H9 (cell line): ENCODE measurements around the gene TRMT112. TPM values are rescaled to one million over a fixed set of nuclear protein-coding genes. Genes with fewer than 3 reads are reported as not detected.

Experiments
- DNase-seq: peaks from one replicate; pipeline ENCODE4 v3.0.0-alpha.2; 2017
- H2AFZ ChIP-seq: one replicate; pipeline ENCODE4 v1.6.1; 2013; ENCODE audit warnings: mild to moderate bottlenecking, low read length, control low read depth, moderate library complexity
- H2AK5ac ChIP-seq: 2 replicates; pipeline ENCODE4 v1.6.1; 2013; ENCODE audit warnings: low read length, control low read depth, mixed read lengths; ENCODE audit not compliant: insufficient read length
- H2BK120ac ChIP-seq: one replicate; pipeline ENCODE4 v1.6.1; 2013; ENCODE audit warnings: low read depth, mild to moderate bottlenecking, low read length, control low read depth, inconsistent platforms; ENCODE audit not compliant: poor library complexity, severe bottlenecking
- H2BK12ac ChIP-seq: 2 replicates; pipeline ENCODE4 v1.6.1; 2013; ENCODE audit warnings: low read length, control low read depth, mixed read lengths, low read depth; ENCODE audit not compliant: insufficient read length
- H2BK15ac ChIP-seq: 2 replicates; pipeline ENCODE4 v1.6.1; 2013; ENCODE audit warnings: low read depth, low read length, control low read depth
- H2BK20ac ChIP-seq: one replicate; pipeline ENCODE4 v1.6.1; 2013; ENCODE audit warnings: low read depth, mild to moderate bottlenecking, low read length, control low read depth, inconsistent platforms; ENCODE audit not compliant: poor library complexity, severe bottlenecking
- H2BK5ac ChIP-seq: 2 replicates; pipeline ENCODE4 v1.6.1; 2013; ENCODE audit warnings: low read length, control low read depth, mixed read lengths; ENCODE audit not compliant: insufficient read length
- H3K14ac ChIP-seq: 2 replicates; pipeline ENCODE4 v1.6.1; 2013; ENCODE audit warnings: low read length, control low read depth; ENCODE audit not compliant: insufficient read depth
- H3K18ac ChIP-seq: 2 replicates; pipeline ENCODE4 v1.6.1; 2013; ENCODE audit warnings: low read depth, mild to moderate bottlenecking, mixed read lengths, low read length, control low read depth; ENCODE audit not compliant: insufficient read length
- H3K23ac ChIP-seq: 2 replicates; pipeline ENCODE4 v1.6.1; 2013; ENCODE audit warnings: low read length, control low read depth, mixed read lengths, low read depth; ENCODE audit not compliant: insufficient read length
- H3K23me2 ChIP-seq: 2 replicates; pipeline ENCODE4 v1.6.1; 2013; ENCODE audit warnings: low read depth, mild to moderate bottlenecking, mixed read lengths, low read length, control low read depth; ENCODE audit not compliant: insufficient read length, poor library complexity, severe bottlenecking
- H3K27ac ChIP-seq: 2 replicates; pipeline ENCODE4 v1.5.1; 2013; ENCODE audit warnings: low read length, control low read depth, mixed read lengths, low read depth; ENCODE audit not compliant: insufficient read length
- H3K27me3 ChIP-seq: 2 replicates; pipeline ENCODE4 v1.6.1; 2013; ENCODE audit warnings: low read length, control low read depth, inconsistent platforms; ENCODE audit not compliant: insufficient read depth
- H3K4ac ChIP-seq: 2 replicates; pipeline ENCODE4 v1.6.1; 2013; ENCODE audit warnings: low read depth, mild to moderate bottlenecking, control low read depth, inconsistent platforms, low read length, moderate library complexity
- H3K4me1 ChIP-seq: 2 replicates; pipeline ENCODE4 v1.6.1; 2013; ENCODE audit warnings: low read length, control low read depth, inconsistent platforms; ENCODE audit not compliant: insufficient read depth
- H3K4me2 ChIP-seq: 2 replicates; pipeline ENCODE4 v1.6.1; 2013; ENCODE audit warnings: low read length, control low read depth, mixed read lengths; ENCODE audit not compliant: insufficient read length, insufficient read depth
- H3K56ac ChIP-seq: 2 replicates; pipeline ENCODE4 v1.6.1; 2013; ENCODE audit warnings: low read depth, mild to moderate bottlenecking, mixed read lengths, low read length, control low read depth; ENCODE audit not compliant: insufficient read length
- H3K79me1 ChIP-seq: 2 replicates; pipeline ENCODE4 v1.6.1; 2013; ENCODE audit warnings: low read depth, mild to moderate bottlenecking, moderate library complexity, low read length, control low read depth, inconsistent platforms; ENCODE audit not compliant: insufficient read depth, poor library complexity, severe bottlenecking
- H3K79me2 ChIP-seq: 2 replicates; pipeline ENCODE4 v1.6.1; 2013; ENCODE audit warnings: low read length, control low read depth, inconsistent platforms; ENCODE audit not compliant: insufficient read depth
- H3K9ac ChIP-seq: 2 replicates; pipeline ENCODE4 v1.6.1; 2013; ENCODE audit warnings: low read length, control low read depth, mixed read lengths; ENCODE audit not compliant: insufficient read length; ENCODE audit errors: extremely low read depth
- H3K9me3 ChIP-seq: one replicate; pipeline ENCODE4 v1.6.1; 2013; ENCODE audit warnings: low read depth, low read length, inconsistent platforms; ENCODE audit not compliant: control insufficient read depth
- H3T11ph ChIP-seq: one replicate; pipeline ENCODE4 v1.6.1; 2013; ENCODE audit warnings: mild to moderate bottlenecking, low read length, control low read depth, inconsistent platforms
- H4K20me1 ChIP-seq: one replicate; pipeline ENCODE4 v1.6.1; 2013; ENCODE audit not compliant: control insufficient read depth, insufficient read length, insufficient read depth
- H4K5ac ChIP-seq: 2 replicates; pipeline ENCODE4 v1.6.1; 2013; ENCODE audit warnings: low read depth, mild to moderate bottlenecking, mixed read lengths, low read length, control low read depth; ENCODE audit not compliant: insufficient read length
- H4K8ac ChIP-seq: replicated peaks from 2 replicates; pipeline ENCODE4 v1.6.1; 2013; ENCODE audit warnings: low read length, control low read depth, mixed read lengths, low read depth; ENCODE audit not compliant: insufficient read length
- H4K91ac ChIP-seq: 2 replicates; pipeline ENCODE4 v1.6.1; 2013; ENCODE audit warnings: low read depth, mild to moderate bottlenecking, moderate library complexity, mixed read lengths, low read length, control low read depth; ENCODE audit not compliant: insufficient read length
- H3K27ac Mint-ChIP-seq, 3 experiments: 2 replicates in 2 of 3; 3 replicates in 1 of 3; pipeline ENCODE4 v1.8.0; 2020 to 2021; ENCODE audit warnings: mixed read lengths in 3 of 3, mild to moderate bottlenecking in 1 of 3, moderate library complexity in 1 of 3
- H3K27me3 Mint-ChIP-seq: 2 replicates; pipeline ENCODE4 v1.8.0; 2021; ENCODE audit warnings: low read depth, mild to moderate bottlenecking, moderate library complexity, mixed read lengths
- H3K36me3 Mint-ChIP-seq, 3 experiments: 2 replicates in 2 of 3; 3 replicates in 1 of 3; pipeline ENCODE4 v1.8.0; 2020 to 2021; ENCODE audit warnings: low read depth in 3 of 3, mixed read lengths in 3 of 3; ENCODE audit not compliant: insufficient read depth in 1 of 3
- H3K4me1 Mint-ChIP-seq, 2 experiments: 2 replicates each; pipeline ENCODE4 v1.8.0; 2020; ENCODE audit warnings: mixed read lengths in 2 of 2
- H3K4me3 Mint-ChIP-seq, 2 experiments: 2 replicates in 1 of 2; 3 replicates in 1 of 2; pipeline ENCODE4 v1.8.0; 2020 to 2021; ENCODE audit warnings: mild to moderate bottlenecking in 2 of 2, mixed read lengths in 2 of 2, moderate library complexity in 1 of 2
- H3K9me3 Mint-ChIP-seq, 2 experiments: 2 replicates in 1 of 2; 3 replicates in 1 of 2; pipeline ENCODE4 v1.8.0; 2020; ENCODE audit warnings: mild to moderate bottlenecking in 2 of 2, mixed read lengths in 2 of 2, moderate library complexity in 1 of 2
- CTCF ChIP-seq: fragments of 200-600 bp; sonication (generic); conservative IDR thresholded peaks from 3 replicates; pipeline ENCODE4 v1.8.0; 2021; ENCODE audit warnings: antibody characterized with exemption, mild to moderate bottlenecking
- WGBS: extraction: QIAGEN DNeasy Blood & Tissue Kit; methylation state at CpG from one replicate; pipeline ENCODE4 v1.1.7; 2013; ENCODE audit warnings: missing lambda C conversion rate, low lambda C conversion rate, mixed read lengths; ENCODE audit not compliant: insufficient read length; ENCODE audit errors: extremely low coverage; 5-methylcytosine and 5-hydroxymethylcytosine counted together
- total RNA-seq: library from RNA; stranded (reverse); gene quantifications from 2 replicates; pipeline ENCODE4 v1.2.1, GENCODE V29; 2021

TRMT112 gene
- total RNA-seq, 1 experiment from 2014 or later: 315 TPM

DNA sequence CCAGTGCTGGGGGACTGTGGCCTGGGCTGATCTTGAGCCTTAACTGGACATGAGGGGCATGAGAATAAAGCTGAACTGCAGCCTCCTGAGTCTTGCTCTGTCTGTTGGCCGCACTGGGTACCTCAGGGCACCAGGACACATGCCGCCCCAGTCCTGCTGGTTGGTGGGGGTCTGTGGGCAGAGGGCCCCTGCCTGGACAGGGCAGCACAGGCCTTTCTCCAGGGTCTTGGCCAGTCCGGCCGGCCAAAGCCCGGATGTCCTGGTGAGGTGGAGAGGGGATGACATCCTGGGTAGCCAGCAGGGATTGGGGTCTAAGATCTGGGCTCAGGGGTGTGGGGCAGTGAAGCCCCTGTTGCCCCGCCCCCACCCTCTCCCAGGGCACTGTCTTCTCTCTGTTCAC is 40.1 kb upstream of the TRMT112 start:
- Histone ChIP-seq H3T11ph (no peak overlapping the region), H3K9me3 (no peaks in the 10 kb centered on the region), H2AK5ac (no peak overlapping the region), H3K14ac (no peak overlapping the region), H3K27me3 (no peaks in the 10 kb centered on the region; the same call in 1 of the 2 replicates), H4K5ac (no peak overlapping the region), H3K23ac (no peak overlapping the region), H3K18ac (no peak overlapping the region), H4K8ac (no peak overlapping the region), H4K20me1 (peaks cover 2% of the 10 kb centered on the region), H2BK20ac (no peak overlapping the region), H3K4ac (no peak overlapping the region), H3K27ac (no peak overlapping the region), H3K4me2 (no peak overlapping the region), H2AFZ (no peak overlapping the region), H3K79me1 (no peaks in the 10 kb centered on the region), H2BK15ac (no peak overlapping the region), H2BK12ac (no peak overlapping the region), H2BK5ac (no peak overlapping the region), H3K23me2 (peaks cover 12% of the 10 kb centered on the region), H3K56ac (no peak overlapping the region), H3K79me2 (no peaks in the 10 kb centered on the region), H2BK120ac (no peak overlapping the region), H3K9ac (no peak overlapping the region), H4K91ac (no peak overlapping the region), H3K4me1 (peaks cover 2% of the 10 kb centered on the region; the same call in 1 of the 2 replicates)
- Mint-ChIP-seq H3K9me3 (no peaks in the 10 kb centered on the region), H3K27ac (no peak overlapping the region), H3K36me3 (peaks cover 8 to 16% (median 11%) of the 10 kb centered on the region in 3 experiments; a peak in 6 of 7 replicates), H3K27me3 (no peaks in the 10 kb centered on the region), H3K4me1 (peaks cover 21 to 38% of the 10 kb centered on the region in 2 experiments), H3K4me3 (no peak overlapping the region)
- WGBS: no CpG with 5 or more reads among the region's 6 CpGs
- DNase-seq: no peak
- no peak for TF ChIP-seq CTCF
